Stimulated activated naive CD8-positive, alpha-beta T cell treated with anti-CD3 and anti-CD28 coated beads, Interleukin-15, Interleukin-2, amounts not matched to agents 100 ng/mL and 50 ng/mL, for 24 hours (primary cell): Measurements from ENCODE around the gene NDUFA5.

Experiments used
- H3K27ac Mint-ChIP-seq: one replicate; pipeline ENCODE4 v1.8.0; 2021; ENCODE audit warnings: mild to moderate bottlenecking, mixed read lengths
- H3K27me3 Mint-ChIP-seq: one replicate; pipeline ENCODE4 v1.8.0; 2021; ENCODE audit warnings: mixed read lengths
- H3K36me3 Mint-ChIP-seq: one replicate; pipeline ENCODE4 v1.8.0; 2021; ENCODE audit warnings: low read depth, mixed read lengths
- H3K4me1 Mint-ChIP-seq: one replicate; pipeline ENCODE4 v1.8.0; 2021; ENCODE audit warnings: low read depth, mixed read lengths
- H3K4me3 Mint-ChIP-seq: one replicate; pipeline ENCODE4 v1.8.0; 2021; ENCODE audit warnings: mild to moderate bottlenecking, mixed read lengths
- H3K9me3 Mint-ChIP-seq: one replicate; pipeline ENCODE4 v1.8.0; 2021; ENCODE audit warnings: mixed read lengths

The NDUFA5 gene

DNA sequence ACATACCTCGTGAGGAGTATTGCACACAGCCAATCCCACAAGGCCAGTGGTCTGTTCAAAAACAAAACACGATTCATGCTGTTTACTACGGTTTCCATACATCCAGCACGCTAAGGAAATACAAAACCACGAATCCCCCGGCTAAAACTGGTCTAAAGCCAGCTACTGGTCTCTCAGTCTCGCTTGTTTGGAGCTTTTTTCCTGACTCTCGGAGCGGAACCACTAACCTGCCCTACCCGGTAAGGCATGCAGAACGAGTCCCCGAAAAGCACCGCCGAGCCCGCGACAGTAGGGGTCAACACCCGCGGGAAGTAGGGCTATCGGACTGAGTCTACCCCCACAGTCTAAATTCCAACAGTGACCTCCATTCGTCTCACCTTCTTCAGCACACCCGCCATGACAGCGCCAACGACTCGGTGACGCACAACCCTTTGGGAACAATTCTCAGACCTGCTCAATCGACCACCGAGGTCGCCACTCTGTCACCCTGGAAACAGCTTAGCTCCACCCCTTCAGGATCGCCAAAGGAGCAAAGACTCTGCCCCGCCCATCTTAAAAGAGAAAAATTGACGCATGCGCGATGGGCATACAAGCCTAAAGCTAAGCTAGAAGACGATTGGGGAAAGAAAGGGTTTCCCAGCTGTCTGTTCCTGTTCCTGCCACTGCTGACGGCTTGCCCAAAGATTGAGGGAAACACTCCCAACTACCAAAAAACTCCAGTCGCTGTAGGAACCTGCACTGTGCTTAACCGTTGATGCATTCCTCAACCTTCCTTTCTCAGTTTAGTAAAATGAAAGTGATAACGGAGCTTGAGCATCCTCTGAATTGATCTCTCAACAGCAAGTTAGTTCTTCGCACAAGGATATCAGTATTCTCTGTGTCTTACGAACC lies at the start of gene NDUFA5:
NDUFA5 (minus strand) TSS at position 421 of the 891 bp plus-strand sequence; CDS start at position 398, 23 bp downstream.
- Mint-ChIP-seq H3K4me3 (no peak within 1 kb of the TSS), H3K27me3 (peaks cover 4% of the 10 kb centered on the region), H3K4me1 (peaks cover 11% of the 10 kb centered on the region), H3K27ac (no peak within 1 kb of the TSS), H3K9me3 (no peaks in the 10 kb centered on the region), H3K36me3 (peaks cover 12% of the 10 kb centered on the region)

DNA sequence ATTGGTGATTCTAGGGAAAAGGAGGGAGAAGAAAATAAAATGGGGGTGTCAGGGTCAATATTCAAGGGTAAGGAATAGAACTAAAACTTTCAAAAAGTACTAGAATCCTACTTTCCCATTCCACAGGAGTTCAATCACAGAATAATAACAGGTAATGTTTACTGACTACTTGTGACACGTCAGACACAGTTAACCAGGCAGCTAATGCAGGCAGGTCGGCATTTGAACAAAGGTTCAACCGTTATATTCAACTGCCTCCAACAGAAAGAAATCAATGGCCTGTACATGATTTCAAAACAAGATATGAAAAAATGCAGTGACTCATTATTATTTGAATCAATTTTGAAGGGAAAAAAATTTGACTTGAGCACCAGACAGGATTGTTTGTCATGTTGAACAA lies 47.1 kb upstream of the NDUFA5 start:
- peaks cover 5% of the 10 kb centered on the region for H3K27me3 Mint-ChIP-seq

DNA sequence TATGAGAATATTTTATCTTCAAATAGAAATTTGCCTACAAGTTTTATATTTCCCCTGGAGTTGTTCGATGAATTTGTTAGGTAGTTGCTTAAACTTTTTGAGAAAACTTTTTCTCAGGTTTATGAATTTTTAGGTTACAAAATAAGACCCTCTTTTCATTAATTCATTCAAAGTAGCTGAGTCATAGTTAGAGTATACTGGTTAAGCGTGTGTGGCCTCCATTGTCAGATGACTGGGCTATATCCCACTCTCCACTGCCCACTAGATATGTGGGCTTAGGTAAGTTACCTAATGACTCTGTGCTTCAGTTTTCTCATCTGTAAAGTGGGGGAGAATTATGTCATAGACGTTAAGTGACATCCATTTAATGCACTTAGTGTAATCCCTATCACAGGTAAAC lies 45.0 kb upstream of the NDUFA5 start:
- Mint-ChIP-seq H3K27ac (no peak overlapping the region), H3K4me1 (no peaks in the 10 kb centered on the region), H3K36me3 (no peaks in the 10 kb centered on the region), H3K4me3 (no peak overlapping the region), H3K9me3 (no peaks in the 10 kb centered on the region), H3K27me3 (peaks cover 14% of the 10 kb centered on the region)

More for the DNA sequence above, 47.1 kb upstream of the NDUFA5 start:
- Mint-ChIP-seq H3K4me1 (no peaks in the 10 kb centered on the region), H3K4me3 (no peak overlapping the region), H3K27ac (no peak overlapping the region), H3K36me3 (no peaks in the 10 kb centered on the region), H3K9me3 (no peaks in the 10 kb centered on the region)

DNA sequence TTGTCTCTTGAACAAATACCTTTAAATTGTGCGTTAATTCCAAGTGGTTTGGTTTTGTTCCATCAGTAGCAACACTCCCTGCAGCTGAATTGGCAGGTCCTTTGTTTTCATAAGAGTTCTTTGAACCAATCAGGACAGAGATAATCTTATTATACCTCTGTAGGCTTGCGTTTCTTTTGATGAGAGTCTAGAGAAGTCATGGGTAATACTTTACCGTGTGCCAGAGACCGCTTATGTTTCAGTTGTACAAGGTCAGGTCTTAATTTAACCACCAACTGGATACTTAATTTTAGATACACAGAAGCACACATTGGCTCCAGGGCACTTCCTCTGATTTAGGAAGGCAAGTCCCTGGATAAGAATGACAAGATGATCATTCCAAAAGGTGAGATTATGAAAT lies 43.9 kb upstream of the NDUFA5 start, which contains the start of gene ASB15:
ASB15 (plus strand) TSS at position 292 of the 400 bp plus-strand sequence. CDS start 12,682 bp downstream, outside the sequence.
- H3K27ac Mint-ChIP-seq: no peak within 1 kb of the TSS
- no peak within 1 kb of the TSS for H3K4me3 Mint-ChIP-seq
- no peaks in the 10 kb centered on the region for H3K9me3 Mint-ChIP-seq
- no peaks in the 10 kb centered on the region for H3K4me1 Mint-ChIP-seq
- no peaks in the 10 kb centered on the region for H3K36me3 Mint-ChIP-seq
- H3K27me3 Mint-ChIP-seq: peaks cover 14% of the 10 kb centered on the region

DNA sequence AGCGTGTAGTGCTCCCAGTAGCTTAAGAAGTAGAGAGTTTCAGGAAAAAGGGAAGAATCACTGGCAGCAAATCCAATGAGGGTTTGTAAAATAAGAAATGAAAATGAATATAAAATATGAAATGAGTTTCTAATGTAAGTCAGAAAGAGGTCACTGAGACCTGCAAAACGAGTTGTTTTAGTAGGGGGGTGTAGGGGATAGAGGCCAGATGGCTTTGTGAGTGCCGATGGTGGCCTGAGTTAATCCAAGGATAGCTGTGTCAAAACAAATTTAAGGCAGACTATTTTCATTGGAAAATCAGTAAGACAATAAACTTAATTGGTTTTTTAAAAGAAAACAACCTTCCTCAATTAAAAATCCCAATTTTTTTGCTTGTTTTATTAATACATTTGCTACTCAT lies 43.3 kb upstream of the NDUFA5 start:
- Mint-ChIP-seq H3K36me3 (no peaks in the 10 kb centered on the region), H3K4me1 (no peaks in the 10 kb centered on the region), H3K9me3 (no peaks in the 10 kb centered on the region), H3K27ac (no peak overlapping the region), H3K27me3 (peaks cover 14% of the 10 kb centered on the region), H3K4me3 (no peak overlapping the region)

DNA sequence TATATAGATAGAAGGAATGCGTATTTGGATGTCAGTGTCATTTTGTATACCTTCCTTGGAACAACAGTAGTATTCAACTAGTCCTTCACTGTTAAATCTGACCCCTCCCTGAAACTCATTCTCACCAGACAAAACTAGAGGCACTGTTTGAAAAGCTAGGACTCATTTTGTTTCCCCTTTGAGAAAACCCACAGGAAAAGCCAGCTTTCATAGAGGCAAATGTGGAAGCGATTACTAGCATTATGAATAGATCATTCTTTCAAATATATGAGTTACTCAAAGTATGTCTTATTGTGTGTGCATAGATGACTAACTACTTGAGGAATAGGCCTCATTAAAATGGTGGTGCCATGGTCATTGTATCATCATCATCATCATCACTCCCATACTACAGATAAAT lies 42.1 kb upstream of the NDUFA5 start:
- Mint-ChIP-seq H3K4me3 (no peak overlapping the region), H3K9me3 (no peaks in the 10 kb centered on the region), H3K27ac (no peak overlapping the region), H3K27me3 (peaks cover 22% of the 10 kb centered on the region), H3K4me1 (no peaks in the 10 kb centered on the region), H3K36me3 (no peaks in the 10 kb centered on the region)

DNA sequence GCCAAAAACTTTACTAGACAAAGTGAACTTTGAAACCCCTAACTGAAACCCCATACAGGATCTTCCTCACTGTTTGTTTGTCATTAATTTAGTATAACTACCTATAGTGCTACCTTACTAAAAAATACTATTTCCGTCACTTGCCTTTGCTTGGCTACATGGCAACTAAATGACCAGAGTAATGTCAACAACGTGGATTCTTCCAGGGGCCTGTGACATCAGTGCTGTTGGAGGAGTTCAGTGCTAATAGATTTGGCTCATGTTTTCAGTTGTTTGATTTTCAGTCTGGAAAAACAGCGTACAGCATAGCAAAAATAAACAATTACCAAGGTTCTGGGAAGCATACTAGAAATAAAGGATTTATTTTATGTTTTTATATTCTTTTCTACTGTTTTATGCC lies 41.0 kb upstream of the NDUFA5 start:
- H3K4me1 Mint-ChIP-seq: no peaks in the 10 kb centered on the region
- H3K27me3 Mint-ChIP-seq: peaks cover 29% of the 10 kb centered on the region
- no peaks in the 10 kb centered on the region for H3K9me3 Mint-ChIP-seq
- H3K4me3 Mint-ChIP-seq: no peak overlapping the region
- no peaks in the 10 kb centered on the region for H3K36me3 Mint-ChIP-seq
- H3K27ac Mint-ChIP-seq: no peak overlapping the region

DNA sequence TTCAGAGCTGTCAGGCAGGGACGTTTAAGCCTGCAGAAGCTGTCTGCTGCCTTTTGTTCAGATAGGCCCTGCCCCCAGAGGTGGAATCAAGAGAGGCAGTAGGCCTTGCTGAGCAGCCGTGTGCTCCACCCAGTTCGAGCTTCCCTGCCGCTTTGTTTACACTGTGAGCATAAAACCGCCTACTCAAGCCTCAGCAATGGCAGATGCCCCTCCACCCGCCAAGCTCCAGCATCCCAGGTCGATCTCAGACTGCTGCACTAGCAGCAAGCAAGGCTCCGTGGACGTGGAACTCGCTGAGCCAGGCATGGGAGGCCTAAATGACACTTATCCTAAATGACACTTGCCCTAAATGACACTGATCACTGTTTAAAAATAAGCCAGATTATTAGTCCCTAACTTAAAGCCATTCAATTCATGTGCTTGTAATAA lies 37.2 kb upstream of the NDUFA5 start:
- H3K27me3 Mint-ChIP-seq: peaks cover 55% of the 10 kb centered on the region
- no peaks in the 10 kb centered on the region for H3K9me3 Mint-ChIP-seq
- no peaks in the 10 kb centered on the region for H3K4me1 Mint-ChIP-seq
- no peak overlapping the region for H3K4me3 Mint-ChIP-seq
- H3K36me3 Mint-ChIP-seq: no peaks in the 10 kb centered on the region
- H3K27ac Mint-ChIP-seq: no peak overlapping the region

DNA sequence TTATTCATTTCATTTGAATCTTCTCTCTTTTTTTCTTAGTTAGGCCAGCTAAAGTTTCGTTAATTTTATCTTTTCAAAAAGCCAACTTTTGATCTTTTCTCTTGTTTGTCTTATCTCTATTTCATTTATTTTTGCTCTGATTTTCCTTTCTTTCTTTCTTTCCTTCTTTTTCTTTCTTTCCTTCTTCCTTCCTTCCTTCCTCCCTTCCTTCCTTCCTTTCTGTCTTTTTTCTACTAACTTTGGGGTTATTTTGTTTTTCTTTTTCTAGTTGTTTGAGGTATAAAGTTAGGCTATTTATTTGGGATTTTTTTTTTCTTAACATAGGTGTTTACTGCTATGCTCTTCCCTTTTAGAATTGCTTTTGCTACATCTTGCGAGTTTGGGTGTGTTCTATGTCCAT lies 30.8 kb upstream of the NDUFA5 start:
- no peaks in the 10 kb centered on the region for H3K4me1 Mint-ChIP-seq
- H3K9me3 Mint-ChIP-seq: no peaks in the 10 kb centered on the region
- peaks cover 39% of the 10 kb centered on the region for H3K27me3 Mint-ChIP-seq
- no peak overlapping the region for H3K27ac Mint-ChIP-seq
- H3K4me3 Mint-ChIP-seq: no peak overlapping the region
- H3K36me3 Mint-ChIP-seq: no peaks in the 10 kb centered on the region

DNA sequence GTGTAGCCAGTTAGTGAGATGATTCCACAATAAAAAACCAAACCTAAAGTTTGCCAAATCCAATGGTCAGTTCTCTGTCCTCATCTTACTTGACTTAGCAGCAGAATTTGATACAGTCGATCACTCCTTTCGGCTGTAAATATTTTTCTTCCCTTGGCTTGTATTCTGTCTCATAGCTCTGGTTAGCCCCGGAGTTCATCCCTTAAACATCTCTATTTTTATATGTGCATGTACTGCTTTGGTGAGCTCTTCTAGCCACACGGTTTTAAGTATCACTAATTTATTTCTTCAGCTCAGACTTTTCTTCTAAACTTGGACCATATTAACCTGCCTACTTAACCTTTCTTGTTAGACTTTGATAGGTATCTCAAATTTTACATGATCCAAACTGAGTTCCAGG lies 26.2 kb upstream of the NDUFA5 start:
- Mint-ChIP-seq H3K36me3 (no peaks in the 10 kb centered on the region), H3K4me3 (no peak overlapping the region), H3K27me3 (peaks cover 25% of the 10 kb centered on the region), H3K4me1 (no peaks in the 10 kb centered on the region), H3K9me3 (no peaks in the 10 kb centered on the region), H3K27ac (no peak overlapping the region)

DNA sequence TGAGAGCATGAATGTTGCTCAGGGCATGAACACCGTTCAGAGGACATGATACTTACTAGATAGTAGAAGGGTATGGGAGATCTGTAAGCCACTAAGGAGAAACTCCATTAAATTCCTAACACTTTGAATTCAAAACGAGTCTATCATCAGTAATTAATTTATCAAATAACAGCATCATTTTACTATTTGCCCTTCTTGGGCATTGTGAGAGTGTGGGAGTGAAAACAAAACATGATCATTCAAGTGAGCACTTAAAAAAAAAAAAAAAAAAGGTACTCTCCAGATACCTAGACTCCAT lies 23.5 kb upstream of the NDUFA5 start:
- H3K36me3 Mint-ChIP-seq: no peaks in the 10 kb centered on the region
- peaks cover 32% of the 10 kb centered on the region for H3K27me3 Mint-ChIP-seq
- no peak overlapping the region for H3K27ac Mint-ChIP-seq

DNA sequence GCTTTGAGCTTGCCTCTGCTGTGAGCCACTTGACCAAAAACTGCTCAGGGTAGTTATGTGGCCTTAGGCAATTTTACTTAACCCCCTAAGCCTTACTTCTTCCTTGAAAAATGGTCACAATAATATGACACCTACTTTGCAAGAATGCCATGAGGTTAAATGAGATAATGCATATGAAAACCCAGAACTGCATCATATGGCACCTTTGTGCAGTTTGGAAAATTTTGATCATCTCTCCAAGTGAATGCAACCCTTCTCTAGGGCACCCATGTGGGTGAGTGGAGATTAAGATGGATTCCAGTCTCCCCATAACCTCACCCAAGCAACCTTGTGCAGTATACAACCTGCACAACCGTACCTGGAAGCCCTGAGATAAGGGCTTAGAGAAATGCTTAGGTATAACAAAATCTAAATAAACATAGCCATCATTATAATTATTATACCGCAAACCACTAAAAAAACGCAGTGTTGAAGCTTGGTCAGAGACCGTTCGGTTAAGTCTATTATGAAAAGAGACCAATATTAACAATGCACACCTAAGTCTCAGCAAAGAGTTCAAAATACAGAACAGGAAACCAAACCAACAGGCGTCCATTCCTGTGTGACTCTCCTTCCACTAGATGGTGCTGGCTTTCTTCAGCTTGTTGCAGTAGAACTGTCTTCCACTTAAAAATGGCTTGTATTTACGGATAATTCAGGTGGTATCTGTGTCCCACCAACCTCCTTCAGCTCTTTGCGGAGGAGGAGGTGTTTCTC lies 23.0 kb upstream of the NDUFA5 start:
- H3K36me3 Mint-ChIP-seq: no peaks in the 10 kb centered on the region
- no peak overlapping the region for H3K4me3 Mint-ChIP-seq
- no peak overlapping the region for H3K27ac Mint-ChIP-seq
- no peaks in the 10 kb centered on the region for H3K9me3 Mint-ChIP-seq
- H3K27me3 Mint-ChIP-seq: peaks cover 34% of the 10 kb centered on the region
- H3K4me1 Mint-ChIP-seq: no peaks in the 10 kb centered on the region

More for the DNA sequence above, 23.5 kb upstream of the NDUFA5 start:
- Mint-ChIP-seq H3K4me3 (no peak overlapping the region), H3K9me3 (no peaks in the 10 kb centered on the region), H3K4me1 (no peaks in the 10 kb centered on the region)

DNA sequence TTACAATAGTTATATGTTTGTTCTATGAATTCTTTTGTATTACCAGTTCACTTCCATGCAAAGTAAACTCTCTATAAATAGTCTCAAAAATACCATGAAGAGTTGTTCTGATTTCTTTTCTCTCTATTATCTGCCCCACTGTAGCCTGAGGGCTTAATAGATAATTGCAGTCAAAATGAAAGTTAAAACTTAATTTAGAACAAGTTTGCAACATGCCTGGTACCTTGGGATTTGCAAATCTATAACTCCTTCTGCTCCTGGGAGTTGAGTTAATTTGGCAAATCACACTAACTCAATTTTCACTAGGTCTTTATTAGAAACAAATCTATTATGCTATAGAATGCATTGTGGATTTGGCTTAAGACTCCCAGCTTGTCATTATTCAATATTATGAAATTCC lies 21.8 kb upstream of the NDUFA5 start:
- H3K27me3 Mint-ChIP-seq: peaks cover 34% of the 10 kb centered on the region
- H3K4me3 Mint-ChIP-seq: no peak overlapping the region
- no peaks in the 10 kb centered on the region for H3K4me1 Mint-ChIP-seq
- H3K27ac Mint-ChIP-seq: no peak overlapping the region
- H3K36me3 Mint-ChIP-seq: no peaks in the 10 kb centered on the region
- no peaks in the 10 kb centered on the region for H3K9me3 Mint-ChIP-seq

DNA sequence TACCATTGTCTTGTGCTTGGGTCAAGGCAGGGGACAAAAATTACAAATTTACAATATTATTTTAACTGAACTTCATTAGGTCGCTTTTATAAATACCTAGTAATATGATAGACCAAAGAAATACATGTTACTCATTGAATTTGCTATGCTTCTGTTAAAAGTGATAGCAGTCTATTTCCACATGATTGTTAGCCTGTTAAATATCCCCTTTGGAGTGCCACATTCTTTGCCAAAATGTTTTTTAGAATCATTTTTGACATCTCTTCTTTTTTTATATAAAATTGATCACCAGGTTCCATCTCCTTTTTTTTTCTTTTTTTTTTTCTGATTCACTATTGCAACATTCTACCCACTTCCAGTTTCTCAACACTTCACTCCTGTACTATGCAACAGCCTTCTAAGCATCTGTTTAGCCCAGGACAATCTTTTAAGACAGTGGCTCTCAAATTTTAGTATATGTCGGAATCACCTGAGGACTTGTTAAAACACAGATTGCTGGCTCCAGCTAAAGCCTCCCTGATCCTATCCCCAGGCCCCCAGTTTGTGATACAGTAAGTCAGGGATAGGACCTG lies 16.4 kb upstream of the NDUFA5 start:
- Mint-ChIP-seq H3K9me3 (no peaks in the 10 kb centered on the region), H3K4me3 (no peak overlapping the region), H3K27me3 (peaks cover 16% of the 10 kb centered on the region), H3K36me3 (no peaks in the 10 kb centered on the region), H3K27ac (no peak overlapping the region), H3K4me1 (no peaks in the 10 kb centered on the region)

DNA sequence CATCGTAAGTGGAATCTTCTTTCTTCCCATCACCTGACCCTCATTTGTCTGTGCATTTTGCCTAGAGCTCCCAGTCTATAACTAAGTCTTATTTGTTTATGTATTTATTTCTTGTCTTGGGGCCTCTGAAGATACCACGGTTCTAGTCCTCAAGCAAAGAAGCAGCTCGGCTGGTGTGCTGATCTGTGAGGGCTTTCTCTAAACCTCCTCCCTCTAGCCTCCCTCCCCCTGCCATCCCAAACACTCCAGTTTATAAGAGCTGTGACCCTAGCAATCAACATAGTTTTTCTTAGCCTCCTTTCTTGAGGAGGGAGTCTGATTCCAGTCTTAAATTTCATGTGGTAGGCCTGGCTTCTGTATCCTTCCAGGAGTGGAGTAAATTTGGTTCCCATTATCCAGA lies 15.7 kb upstream of the NDUFA5 start:
- no peaks in the 10 kb centered on the region for H3K9me3 Mint-ChIP-seq
- H3K4me3 Mint-ChIP-seq: no peak overlapping the region
- H3K36me3 Mint-ChIP-seq: no peaks in the 10 kb centered on the region
- H3K27me3 Mint-ChIP-seq: peaks cover 14% of the 10 kb centered on the region
- no peak overlapping the region for H3K27ac Mint-ChIP-seq
- no peaks in the 10 kb centered on the region for H3K4me1 Mint-ChIP-seq
